Keratinocyte (primary cell): ENCODE data around the gene CSTF1. TPM values are rescaled to one million over a fixed set of nuclear protein-coding genes. Genes with fewer than 3 reads are reported as not detected.

ENCODE experiments used
- DNase-seq: peaks from one replicate; pipeline ENCODE4 v3.0.0-alpha.2; 2011; ENCODE audit warnings: low read depth, missing footprints, low spot score
- FAIRE-seq: peaks from 2 replicates; lab custom pipeline; 2011; peaks lifted over from hg19 to GRCh38; lab: Jason Lieb, UNC
- H2AFZ ChIP-seq: 2 replicates; pipeline ENCODE4 v1.6.0; 2012; ENCODE audit warnings: low read length, control low read depth, inconsistent platforms; ENCODE audit not compliant: control insufficient read depth
- H3K27ac ChIP-seq: 2 replicates; pipeline ENCODE4 v1.5.1; 2011; ENCODE audit warnings: low read length; ENCODE audit not compliant: control insufficient read depth, insufficient read depth
- H3K27me3 ChIP-seq: 3 replicates; pipeline ENCODE4 v1.6.0; 2011; ENCODE audit warnings: low read length; ENCODE audit not compliant: control insufficient read depth, insufficient read depth; ENCODE audit errors: extremely low read depth
- H3K36me3 ChIP-seq, 2 experiments: 2 replicates in 1 of 2; 3 replicates in 1 of 2; pipeline ENCODE4 v1.5.1; 2011; ENCODE audit warnings: low read length in 2 of 2, mild to moderate bottlenecking in 1 of 2; ENCODE audit not compliant: control insufficient read depth in 2 of 2, insufficient read depth in 2 of 2; ENCODE audit errors: extremely low read depth in 1 of 2
- H3K4me1 ChIP-seq: 3 replicates; pipeline ENCODE4 v1.5.1; 2011; ENCODE audit warnings: low read length; ENCODE audit not compliant: control insufficient read depth, insufficient read depth; ENCODE audit errors: extremely low read depth
- H3K4me2 ChIP-seq: 3 replicates; pipeline ENCODE4 v1.6.0; 2011; ENCODE audit warnings: low read depth, low read length; ENCODE audit not compliant: control insufficient read depth, insufficient read depth; ENCODE audit errors: extremely low read depth
- H3K4me3 ChIP-seq, 3 experiments: fragments of 200-600 bp in 1 of 3; sonication (generic) in 1 of 3; 2 replicates in 2 of 3; 3 replicates in 1 of 3; pipeline ENCODE4 v1.5.1; 2011 to 2016; ENCODE audit warnings: low read length in 3 of 3, mild to moderate bottlenecking in 3 of 3, control low read depth in 2 of 3, inconsistent platforms in 1 of 3, low read depth in 1 of 3, mixed read lengths in 1 of 3, mixed run types in 1 of 3, moderate library complexity in 1 of 3; ENCODE audit not compliant: control insufficient read depth in 2 of 3, insufficient read depth in 2 of 3; ENCODE audit errors: extremely low read depth in 1 of 3
- H3K79me2 ChIP-seq: 2 replicates; pipeline ENCODE4 v1.6.0; 2012; ENCODE audit warnings: low read length; ENCODE audit not compliant: control insufficient read depth, insufficient read depth
- H3K9ac ChIP-seq: 3 replicates; pipeline ENCODE4 v1.6.0; 2011; ENCODE audit warnings: low read length; ENCODE audit not compliant: control insufficient read depth, insufficient read depth; ENCODE audit errors: extremely low read depth
- H3K9me1 ChIP-seq: 3 replicates; pipeline ENCODE4 v1.6.0; 2011; ENCODE audit warnings: low read length; ENCODE audit not compliant: control insufficient read depth, insufficient read depth; ENCODE audit errors: extremely low read depth
- H3K9me3 ChIP-seq: 2 replicates; pipeline ENCODE4 v1.5.1; 2012; ENCODE audit warnings: low read depth, low read length; ENCODE audit not compliant: control insufficient read depth
- H4K20me1 ChIP-seq: 3 replicates; pipeline ENCODE4 v1.6.0; 2011; ENCODE audit warnings: low read length; ENCODE audit not compliant: control insufficient read depth, insufficient read depth; ENCODE audit errors: extremely low read depth
- CTCF ChIP-seq, 3 experiments: IDR thresholded peaks in 1 of 3; conservative IDR thresholded peaks in 1 of 3; optimal IDR thresholded peaks in 1 of 3; 2 replicates in 2 of 3; 3 replicates in 1 of 3; pipeline versions ENCODE3 to v1.5.1; 2011; ENCODE audit warnings: low read length in 3 of 3, mild to moderate bottlenecking in 3 of 3, moderate library complexity in 2 of 3, control low read depth in 1 of 3, inconsistent platforms in 1 of 3; ENCODE audit not compliant: insufficient read depth in 2 of 3; ENCODE audit errors: extremely low read depth in 1 of 3
- EZH2 ChIP-seq: IDR thresholded peaks from one replicate; pipeline ENCODE4 v1.6.1; 2012; ENCODE audit warnings: inconsistent platforms, mild to moderate bottlenecking, low read length, moderate library complexity
- dilution Hi-C: fragments of 300-500 bp; cut with MboI; formaldehyde crosslinking; loops from one replicate; pipeline ENCODE4 v1.7.0; 2020; ENCODE audit warnings: low sequenced_read_pairs; ENCODE audit not compliant: extremely low pct_ligation_motif_present
- polyA plus RNA-seq, 5 experiments: library from polyadenylated mRNA; depleted of rRNA in 3 of 5; stranded (reverse) in 3 of 5; stranded (forward) in 1 of 5; unstranded in 1 of 5; fragments of >200 nt; gene quantifications; 1 replicate in 1 of 5; 2 replicates in 3 of 5; 3 replicates in 1 of 5; pipeline versions ENCODE4 v1.2.1 to v1.2.3, GENCODE V29; 2011 to 2012; ENCODE audit warnings: missing spikeins in 2 of 5, low read depth in 1 of 5, low replicate concordance in 1 of 5

The CSTF1 gene
- polyA plus RNA-seq, 1 donor (not counting 4 experiments of a cell fraction or from before 2014, with no cell fraction given), result 40.3 TPM

GRCh38 chr20:56423211-56423610 lies 30.8 kb downstream of the CSTF1 start:
- Histone ChIP-seq H3K9ac (no peak overlapping the region), H3K79me2 (no peaks in the 10 kb centered on the region), H3K9me3 (no peaks in the 10 kb centered on the region), H4K20me1 (no peaks in the 10 kb centered on the region), H3K9me1 (no peaks in the 10 kb centered on the region), H3K4me1 (peaks cover under 1% of the 10 kb centered on the region), H2AFZ (no peak overlapping the region), H3K36me3 (no peaks in the 10 kb centered on the region), H3K27ac (no peak overlapping the region), H3K27me3 (no peaks in the 10 kb centered on the region), H3K4me3 (no peak overlapping the region), H3K4me2 (no peak overlapping the region)
- DNase-seq (no peak), FAIRE-seq (no peak)
- dilution Hi-C loops, result no loop called here
- TF ChIP-seq CTCF (optimal IDR thresholded peaks at IDR 0.05 in 1 of 3, IDR thresholded peaks at IDR 0.05 in 1 of 3, conservative IDR thresholded peaks at IDR 0.05 in 1 of 3; ENCODE audit: extremely low read depth in 1 of 3, insufficient read depth in 2 of 3, low read length in 3 of 3) (no peak), EZH2 (no peak)

- H4K20me1 ChIP-seq, result no peaks in the 10 kb centered on the region
Observed at GRCh38 chr20:56423886-56424285, 31.4 kb downstream of the CSTF1 start.

More at GRCh38 chr20:56423886-56424285, 31.4 kb downstream of the CSTF1 start:
- H2AFZ ChIP-seq, result no peak overlapping the region
- TF ChIP-seq CTCF (optimal IDR thresholded peaks at IDR 0.05 in 1 of 3, IDR thresholded peaks at IDR 0.05 in 1 of 3, conservative IDR thresholded peaks at IDR 0.05 in 1 of 3; ENCODE audit: extremely low read depth in 1 of 3, insufficient read depth in 2 of 3, low read length in 3 of 3), result no peak
- TF ChIP-seq EZH2, result no peak
- FAIRE-seq, result no peak
- no peak overlapping the region for H3K4me3 ChIP-seq
- H3K27me3 ChIP-seq, result no peaks in the 10 kb centered on the region
- no peak overlapping the region for H3K27ac ChIP-seq
- dilution Hi-C loops, result no loop called here
- no peak overlapping the region for H3K9ac ChIP-seq
- no peak overlapping the region for H3K4me2 ChIP-seq
- no peak for DNase-seq
- H3K9me3 ChIP-seq, result no peaks in the 10 kb centered on the region
- no peaks in the 10 kb centered on the region for H3K79me2 ChIP-seq
- H3K36me3 ChIP-seq, result no peaks in the 10 kb centered on the region
- H3K9me1 ChIP-seq, result no peaks in the 10 kb centered on the region
- H3K4me1 ChIP-seq, result peaks cover 7% of the 10 kb centered on the region
